HG03064 (cell line): ENCODE data around the gene OCEL1.
"Not testable (repeated sequence)": the region's sequence is repeated elsewhere in the genome, so short reads cannot be mapped to it uniquely, and the experiment has no call there.

Experiments
- ATAC-seq: cut with Tn5 transposase; IDR thresholded peaks from one replicate; pipeline ENCODE4 v1.9.1; 2021; ENCODE audit warnings: low read depth; ENCODE audit not compliant: unreplicated experiment

The OCEL1 gene, protein sequence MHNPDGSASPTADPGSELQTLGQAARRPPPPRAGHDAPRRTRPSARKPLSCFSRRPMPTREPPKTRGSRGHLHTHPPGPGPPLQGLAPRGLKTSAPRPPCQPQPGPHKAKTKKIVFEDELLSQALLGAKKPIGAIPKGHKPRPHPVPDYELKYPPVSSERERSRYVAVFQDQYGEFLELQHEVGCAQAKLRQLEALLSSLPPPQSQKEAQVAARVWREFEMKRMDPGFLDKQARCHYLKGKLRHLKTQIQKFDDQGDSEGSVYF

DNA sequence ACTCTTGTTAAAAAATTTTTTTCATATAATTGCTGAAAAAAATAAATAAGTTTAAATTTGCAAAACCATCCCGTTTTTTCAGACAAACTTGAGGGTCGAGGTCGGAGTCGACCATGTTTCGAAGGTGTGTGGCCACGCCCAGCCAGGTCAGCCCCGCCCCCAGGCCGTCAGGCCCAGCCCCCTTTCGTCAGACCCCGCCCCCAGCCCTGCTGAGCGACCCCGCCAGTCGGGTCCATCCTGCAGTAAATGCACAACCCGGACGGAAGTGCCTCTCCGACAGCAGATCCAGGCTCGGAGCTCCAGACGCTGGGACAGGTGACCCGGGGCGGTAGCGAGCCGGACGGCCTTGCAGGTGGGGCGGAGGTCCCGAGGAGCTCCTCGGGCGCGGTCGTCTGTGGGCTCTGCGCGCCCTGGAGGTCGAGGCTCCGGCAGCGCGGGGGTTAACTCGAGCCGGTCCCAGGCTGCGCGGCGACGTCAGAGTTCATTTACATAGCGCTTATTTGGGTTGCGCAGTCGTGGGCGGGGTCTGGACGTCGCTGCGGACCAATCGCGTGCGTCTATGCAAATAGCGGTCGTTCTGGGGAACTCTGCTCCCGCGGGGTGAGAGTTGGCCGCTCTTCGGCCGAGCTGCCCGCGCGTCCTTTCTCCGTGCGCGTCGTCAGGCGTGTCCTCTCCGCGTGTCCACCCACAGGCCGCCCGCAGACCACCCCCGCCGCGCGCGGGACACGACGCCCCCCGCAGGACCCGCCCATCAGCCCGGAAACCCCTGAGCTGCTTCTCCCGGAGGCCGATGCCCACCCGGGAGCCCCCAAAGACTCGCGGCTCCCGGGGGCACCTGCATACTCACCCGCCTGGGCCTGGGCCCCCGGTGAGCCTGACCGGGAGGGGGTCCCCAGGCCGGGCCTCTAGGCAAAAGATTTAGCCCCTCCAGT lies at the start of gene OCEL1:
OCEL1 (plus strand) TSS at position 225 of the 932 bp plus-strand sequence; CDS start at position 247, 22 bp downstream.
- ATAC-seq = peak; percentile 96

DNA sequence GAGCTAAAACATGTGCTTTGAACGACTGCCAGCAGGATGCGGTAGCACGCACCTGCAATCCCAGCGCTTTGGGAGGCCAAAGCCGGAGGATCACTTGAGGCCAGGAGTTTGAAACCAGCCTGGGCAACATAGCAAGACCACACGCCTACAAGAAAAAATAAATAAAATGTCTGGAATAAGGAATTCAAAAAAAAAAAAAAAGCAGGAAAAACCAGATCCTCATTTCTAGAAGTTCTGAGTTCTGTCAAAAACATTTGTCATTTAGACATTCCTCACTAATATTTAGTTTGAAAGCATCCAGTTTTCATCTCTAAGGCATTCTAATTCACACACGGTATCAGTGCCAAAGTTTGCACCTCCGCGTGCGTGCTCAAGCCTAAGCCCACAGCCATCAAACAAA lies 47.7 kb upstream of the OCEL1 start:
- no peak for ATAC-seq

DNA sequence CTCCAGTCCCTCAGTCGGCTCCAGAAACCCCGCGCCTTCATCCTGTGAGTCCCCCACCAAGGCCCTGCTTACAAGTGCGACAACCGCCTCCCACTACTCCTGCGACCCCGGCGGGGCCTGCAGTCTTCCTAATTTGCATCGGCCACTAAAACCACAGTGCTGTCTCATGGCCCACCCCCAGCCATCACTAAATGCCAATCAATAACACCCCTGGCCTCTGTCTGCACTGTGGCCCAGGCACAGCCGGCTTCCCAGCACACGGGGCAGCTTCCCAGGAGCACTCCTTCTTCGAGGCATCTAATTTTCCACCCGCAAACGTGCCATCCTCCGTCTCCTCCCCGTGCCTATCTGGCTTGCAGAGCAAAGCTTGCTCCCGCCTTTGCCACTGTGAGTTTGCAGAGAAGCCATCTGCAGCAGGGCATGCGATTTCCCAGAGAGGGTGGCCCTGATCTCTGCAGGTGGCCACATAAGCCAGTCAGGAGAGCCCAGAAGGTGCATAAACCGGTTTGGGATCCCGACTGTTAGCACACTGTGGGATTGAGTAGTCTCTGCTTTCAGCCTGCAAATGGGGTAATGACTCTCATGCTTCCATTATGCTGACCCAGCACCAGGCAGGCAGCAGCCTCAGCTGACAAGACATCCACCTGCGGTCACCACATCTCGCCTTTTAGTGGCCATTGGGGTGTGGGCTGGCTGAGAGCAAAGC lies 44.9 kb upstream of the OCEL1 start:
- ATAC-seq = no peak

DNA sequence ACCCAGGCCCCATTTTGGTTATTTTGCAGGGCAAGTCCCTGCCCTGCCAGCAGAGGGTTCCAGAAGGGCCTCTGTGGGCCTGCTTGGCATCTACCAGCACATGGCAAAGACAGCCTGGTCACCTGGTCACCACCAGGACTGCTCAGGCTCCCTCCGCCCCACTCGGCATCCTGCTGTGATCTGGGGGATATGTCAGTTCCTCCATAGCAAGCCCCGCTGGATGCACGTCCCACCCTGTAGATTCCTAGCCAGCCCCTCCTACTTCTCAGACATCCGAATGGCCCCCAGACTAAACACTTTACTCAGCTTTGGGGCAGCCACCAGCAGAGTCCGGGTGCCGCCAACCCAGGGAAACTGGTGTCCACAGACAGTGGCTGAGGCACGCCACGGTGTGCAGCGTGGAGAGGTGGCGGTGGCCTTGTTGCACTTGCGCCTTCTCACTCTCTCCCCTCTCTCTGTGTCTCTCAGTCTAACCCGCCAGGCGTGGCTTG lies 42.7 kb upstream of the OCEL1 start:
- ATAC-seq = no peak

DNA sequence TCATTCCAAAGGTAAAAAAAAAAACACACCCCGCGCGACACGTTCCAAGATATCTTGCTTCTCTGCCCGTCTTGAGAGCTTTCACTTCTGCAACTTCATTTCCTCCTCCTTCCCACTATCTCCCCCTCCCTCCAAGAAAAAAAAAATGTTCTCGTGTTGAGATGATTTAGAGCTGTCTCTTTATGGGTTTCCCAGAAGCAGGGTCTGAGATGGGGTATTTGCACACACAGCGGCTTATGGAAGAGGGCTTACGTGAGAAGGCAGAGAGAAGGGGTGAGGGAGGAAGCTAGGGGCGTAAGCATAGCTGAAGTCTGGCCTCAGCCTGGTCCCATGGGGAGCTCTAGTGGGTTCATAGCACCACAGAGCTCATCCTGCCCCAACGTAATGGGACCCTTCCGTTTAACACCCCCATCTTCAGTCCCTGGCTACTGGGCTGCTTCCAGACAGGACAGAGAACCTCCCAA lies 42.1 kb upstream of the OCEL1 start:
- no peak for ATAC-seq

DNA sequence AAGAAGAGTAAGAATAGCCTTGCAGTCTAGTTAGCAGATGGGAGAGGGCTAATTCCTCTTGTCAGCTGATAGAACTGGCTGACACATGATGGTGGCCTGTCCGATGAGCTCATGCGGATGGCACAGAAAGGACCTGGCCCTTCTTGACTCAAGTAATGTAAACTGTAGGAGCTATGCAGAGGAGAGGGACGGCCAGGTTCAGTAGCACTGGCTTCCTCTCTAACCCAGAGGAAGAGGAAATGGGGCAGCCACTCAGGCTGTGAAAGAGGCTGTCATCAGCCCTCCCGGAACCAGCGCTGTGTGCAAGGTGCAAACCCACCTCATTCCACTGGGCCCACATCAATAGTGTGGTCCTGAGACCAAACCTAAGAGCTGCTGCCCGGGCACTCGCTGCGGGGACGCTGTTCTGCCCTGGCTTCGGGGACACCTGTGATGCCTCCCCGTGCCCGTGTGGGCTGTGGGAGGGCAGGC lies 41.6 kb upstream of the OCEL1 start:
- ATAC-seq = no peak

DNA sequence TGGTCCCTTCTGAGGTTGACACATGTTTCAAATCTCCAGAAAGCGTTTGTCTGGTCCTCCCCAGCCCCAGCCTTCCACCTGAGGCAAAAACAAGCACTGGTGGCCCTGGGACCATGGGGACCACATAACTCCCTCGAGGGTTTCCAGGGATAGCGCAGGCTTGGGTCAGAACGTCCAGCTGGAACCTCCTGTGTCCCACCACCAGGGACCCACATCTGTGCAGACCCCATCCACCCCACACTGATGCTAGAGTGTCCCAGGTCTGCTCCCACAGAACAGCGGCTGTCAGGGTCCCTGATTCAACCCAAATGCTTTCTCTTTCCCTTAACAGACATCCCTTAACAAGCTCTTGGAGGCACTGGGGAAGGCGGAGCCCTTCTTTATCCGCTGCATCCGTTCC lies 40.4 kb upstream of the OCEL1 start:
- no peak for ATAC-seq

DNA sequence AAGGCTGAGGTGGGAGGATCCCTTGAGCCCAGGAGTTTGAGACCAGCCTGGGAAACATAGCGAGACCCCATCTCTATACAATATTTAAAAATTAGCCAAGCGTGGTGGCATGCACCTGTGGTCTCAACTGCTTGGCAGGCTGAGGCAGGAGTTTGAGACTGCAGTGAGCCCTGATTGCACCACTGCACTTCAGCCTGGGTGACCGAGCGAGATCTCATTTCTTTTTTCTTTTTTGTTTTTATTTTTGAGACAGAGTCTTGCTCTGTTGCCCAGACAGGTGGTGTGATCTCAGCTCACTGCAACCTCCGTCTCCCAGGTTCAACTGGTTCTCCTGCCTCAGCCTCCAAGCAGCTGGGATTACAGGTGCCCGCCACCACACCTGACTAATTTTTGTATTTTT lies 34.3 kb upstream of the OCEL1 start:
- not testable (repeated sequence) for ATAC-seq

DNA sequence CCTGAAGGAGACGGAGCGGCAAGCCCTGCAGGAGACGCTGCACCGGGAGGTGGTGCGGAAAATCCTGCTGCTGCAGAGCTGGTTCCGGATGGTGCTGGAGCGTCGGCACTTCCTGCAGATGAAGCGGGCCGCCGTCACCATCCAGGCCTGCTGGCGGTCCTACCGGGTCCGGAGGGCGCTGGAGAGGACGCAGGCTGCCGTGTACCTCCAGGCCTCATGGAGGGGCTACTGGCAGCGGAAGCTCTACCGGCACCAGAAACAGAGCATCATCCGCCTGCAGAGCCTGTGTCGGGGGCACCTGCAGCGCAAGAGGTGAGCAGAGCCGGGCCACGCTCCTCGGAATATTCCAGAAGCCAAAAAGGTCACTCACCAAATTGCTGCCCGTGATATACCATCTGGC lies 33.3 kb upstream of the OCEL1 start:
- ATAC-seq = no peak

DNA sequence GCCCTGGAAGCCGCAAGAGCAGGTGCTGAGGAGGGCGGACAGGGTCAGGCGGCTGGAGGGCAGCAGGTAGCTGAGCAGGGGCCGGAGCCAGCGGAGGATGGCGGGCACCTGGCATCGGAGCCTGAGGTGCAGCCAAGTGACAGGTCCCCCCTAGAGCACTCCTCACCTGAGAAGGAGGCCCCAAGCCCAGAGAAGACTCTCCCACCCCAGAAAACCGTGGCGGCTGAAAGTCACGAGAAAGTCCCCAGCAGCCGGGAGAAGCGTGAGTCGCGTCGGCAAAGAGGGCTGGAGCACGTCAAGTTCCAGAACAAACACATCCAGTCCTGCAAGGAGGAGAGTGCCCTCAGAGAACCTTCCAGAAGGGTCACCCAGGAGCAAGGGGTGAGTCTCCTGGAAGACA lies 31.4 kb upstream of the OCEL1 start:
- no peak for ATAC-seq

DNA sequence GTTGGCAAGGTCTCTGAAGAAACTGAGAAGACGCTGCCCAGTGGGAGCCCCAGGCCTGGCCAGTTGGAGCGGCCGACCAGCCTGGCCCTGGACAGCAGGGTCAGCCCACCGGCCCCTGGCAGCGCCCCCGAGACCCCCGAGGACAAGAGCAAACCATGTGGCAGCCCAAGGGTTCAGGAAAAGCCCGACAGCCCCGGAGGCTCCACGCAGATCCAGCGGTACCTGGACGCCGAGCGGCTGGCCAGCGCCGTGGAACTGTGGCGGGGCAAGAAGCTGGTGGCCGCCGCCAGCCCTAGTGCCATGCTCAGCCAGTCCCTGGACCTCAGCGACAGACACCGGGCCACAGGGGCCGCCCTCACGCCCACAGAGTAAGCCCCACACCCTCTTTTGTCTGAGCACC lies 30.9 kb upstream of the OCEL1 start:
- ATAC-seq = no peak

DNA sequence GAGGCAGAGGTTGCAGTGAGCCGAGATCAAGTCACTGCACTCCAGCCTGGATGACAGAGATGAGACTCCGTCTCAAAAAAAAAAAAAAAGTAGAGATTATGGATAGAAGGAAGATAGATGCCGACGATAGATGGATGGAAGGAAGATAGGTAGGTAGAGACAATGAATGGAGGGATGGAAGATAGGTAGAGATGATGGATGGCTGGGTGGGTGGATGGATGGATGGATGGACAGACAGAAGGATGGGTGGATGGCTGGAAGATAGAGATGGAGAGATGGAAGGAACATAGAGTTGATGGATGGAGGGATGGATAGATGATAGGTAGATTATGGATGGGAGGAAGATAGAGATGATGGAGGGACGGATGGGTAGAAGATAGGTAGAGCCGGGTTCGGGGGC lies 29.4 kb upstream of the OCEL1 start:
- ATAC-seq = no peak

DNA sequence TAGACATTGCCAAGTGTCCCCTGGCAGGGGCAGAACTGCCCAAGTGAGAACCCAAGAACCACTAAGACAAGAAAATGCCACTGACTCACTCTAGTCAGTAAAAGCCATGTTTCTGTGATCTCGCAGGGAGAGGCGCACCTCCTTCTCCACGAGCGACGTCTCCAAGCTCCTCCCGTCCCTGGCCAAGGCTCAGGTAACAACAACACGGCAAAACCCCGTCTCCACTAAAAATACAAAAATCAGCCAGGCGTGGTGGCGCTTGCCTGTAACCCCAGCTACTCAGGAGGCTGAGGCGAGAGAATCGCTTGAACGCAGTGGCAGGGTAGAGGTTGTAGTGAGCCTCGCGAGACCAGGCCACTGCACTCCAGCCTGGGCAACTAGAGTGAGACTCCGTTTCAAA lies 28.4 kb upstream of the OCEL1 start:
- no peak for ATAC-seq

DNA sequence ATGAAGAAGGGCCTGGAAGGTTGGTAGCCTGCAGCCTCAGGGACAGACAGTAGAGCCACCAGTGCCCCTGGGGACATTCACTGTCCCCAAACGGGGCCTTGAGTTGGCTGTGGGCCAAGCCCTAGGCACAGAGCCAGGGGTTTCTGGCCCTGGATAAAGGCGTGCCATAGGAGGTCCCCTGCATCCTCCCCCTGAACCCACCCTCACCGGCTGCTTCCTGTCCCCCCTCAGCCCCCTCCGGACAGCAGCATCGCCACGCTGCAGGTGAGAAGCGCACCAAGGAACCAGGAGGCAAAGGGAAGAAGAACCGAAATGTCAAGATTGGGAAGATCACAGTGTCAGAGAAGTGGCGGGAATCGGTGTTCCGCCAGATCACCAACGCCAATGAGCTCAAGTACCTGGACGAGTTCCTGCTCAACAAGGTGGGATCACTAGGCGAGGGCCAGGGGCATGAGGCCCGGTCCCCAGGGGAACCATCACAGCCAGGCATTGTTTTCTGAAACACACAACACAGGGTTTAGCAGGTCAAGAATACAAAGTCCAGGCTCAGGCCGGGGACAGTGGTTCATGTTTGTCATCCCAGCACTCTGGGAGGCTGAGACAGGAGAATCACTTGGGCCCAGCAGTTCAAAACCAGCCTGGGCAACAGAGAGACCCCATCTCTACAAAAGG lies 25.5 kb upstream of the OCEL1 start:
- ATAC-seq = no peak

DNA sequence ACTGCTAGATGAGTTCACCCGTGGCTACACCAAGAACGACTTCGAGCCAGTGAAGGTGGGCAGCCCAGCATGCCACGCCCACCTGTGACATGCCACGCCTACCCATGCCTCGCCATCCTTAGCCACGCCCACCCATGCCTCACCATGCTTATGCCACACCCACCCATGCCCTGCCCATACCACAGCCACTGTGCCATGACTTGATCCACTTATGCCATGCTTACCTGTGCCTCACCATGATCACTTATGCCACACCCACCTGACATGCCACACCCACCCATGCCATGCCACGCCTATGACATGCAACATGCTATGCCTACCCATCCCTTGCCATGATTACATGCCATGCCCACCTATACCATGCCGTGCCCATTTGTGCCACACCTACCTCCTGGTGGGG lies 23.8 kb upstream of the OCEL1 start:
- no peak for ATAC-seq

DNA sequence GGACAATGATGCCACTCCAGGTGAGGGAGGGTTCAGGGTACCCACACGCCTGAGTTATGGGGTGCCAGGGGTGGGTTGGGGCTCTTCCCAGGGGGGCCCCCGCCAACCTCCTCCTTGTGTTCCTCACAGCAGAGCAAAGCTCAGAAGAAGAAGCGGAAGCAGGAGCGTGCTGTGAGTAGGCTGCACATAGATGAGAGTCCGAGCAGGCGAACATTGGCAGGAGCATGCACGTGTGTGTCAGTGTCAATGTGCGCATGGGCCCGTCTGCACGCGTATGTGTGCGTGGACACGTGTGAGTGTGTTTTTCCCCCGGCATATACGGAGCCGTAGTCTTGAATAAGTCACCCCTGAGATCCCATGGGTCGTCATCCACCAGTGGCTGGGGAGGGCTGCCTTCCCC lies 23.3 kb upstream of the OCEL1 start:
- ATAC-seq = no peak

DNA sequence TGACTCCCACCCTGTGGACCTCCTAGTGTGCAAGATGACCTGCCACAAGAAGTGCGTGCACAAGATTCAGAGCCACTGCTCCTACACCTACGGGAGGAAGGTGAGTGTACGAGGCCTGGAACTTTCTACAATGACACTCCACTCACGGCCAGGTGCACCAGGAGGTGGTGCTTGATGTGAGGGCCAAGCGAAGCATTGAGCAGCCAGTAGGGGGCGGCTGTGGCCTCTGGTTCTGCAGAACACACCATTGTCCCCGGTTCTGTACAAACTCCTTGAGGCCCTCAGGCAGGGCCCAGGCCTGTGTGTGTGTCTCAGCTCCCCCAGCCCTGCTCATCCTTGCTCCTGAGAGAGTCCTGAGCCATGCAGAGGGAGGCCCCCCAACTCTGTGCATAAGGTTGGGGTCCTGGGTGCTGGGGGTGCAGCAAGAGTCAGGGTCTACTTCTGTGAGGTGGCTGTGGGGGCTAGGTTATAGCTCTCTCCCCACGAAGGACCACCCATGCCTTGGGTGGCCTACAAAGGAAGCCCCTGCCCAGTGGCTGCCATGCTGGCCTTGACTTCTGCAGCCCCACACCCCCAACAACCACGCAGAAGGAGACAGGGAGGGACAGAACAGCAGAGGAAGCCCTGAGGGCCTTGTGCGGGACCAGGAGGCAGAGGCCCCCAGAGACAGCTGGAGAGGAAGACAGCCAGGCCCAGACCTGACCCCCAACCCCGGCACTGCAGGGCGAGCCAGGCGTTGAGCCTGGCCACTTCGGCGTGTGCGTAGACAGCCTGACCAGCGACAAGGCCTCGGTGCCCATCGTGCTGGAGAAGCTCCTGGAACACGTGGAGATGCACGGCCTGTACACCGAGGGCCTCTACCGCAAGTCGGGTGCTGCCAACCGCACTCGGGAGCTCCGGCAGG lies 20.5 kb upstream of the OCEL1 start:
- ATAC-seq = no peak

DNA sequence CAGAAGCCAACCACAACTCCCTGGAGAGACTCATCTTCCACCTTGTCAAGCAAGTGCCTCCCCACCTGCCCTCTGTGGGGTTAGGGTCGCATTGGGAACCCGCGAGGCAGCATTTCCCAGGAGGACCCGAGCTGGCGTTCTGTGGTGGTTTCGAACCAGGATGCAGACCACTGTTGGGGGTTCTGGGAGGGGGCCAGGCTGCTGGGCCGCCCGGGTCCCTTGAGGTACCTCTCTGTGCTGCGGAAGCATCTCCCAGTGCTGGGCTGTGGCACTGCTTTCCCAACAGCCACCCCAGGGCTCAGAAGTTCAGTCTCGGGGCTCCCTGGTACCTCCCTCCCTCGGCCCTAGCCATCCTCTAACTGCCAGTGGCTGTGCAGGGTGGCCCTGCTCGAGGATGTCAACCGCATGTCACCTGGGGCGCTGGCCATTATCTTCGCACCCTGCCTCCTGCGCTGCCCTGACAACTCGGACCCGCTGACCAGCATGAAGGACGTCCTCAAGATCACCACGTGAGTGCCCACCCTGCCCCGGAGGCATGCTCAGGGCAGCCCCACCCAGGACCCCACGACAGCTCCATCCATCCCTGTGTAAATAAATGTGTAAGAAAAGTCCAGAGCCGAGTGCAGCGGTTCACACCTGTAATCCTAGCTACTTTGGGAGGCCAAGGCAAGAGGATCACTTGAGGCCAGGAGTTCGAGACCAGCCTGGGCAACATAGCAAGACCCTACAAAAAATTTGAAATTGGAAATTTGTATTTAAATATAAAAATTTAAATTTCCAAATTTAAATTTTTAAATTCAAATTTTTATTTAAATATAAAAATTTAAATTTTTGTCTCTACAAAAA lies 19.1 kb upstream of the OCEL1 start:
- ATAC-seq = no peak
